ENCODE data around the gene RPL23.

DNA sequence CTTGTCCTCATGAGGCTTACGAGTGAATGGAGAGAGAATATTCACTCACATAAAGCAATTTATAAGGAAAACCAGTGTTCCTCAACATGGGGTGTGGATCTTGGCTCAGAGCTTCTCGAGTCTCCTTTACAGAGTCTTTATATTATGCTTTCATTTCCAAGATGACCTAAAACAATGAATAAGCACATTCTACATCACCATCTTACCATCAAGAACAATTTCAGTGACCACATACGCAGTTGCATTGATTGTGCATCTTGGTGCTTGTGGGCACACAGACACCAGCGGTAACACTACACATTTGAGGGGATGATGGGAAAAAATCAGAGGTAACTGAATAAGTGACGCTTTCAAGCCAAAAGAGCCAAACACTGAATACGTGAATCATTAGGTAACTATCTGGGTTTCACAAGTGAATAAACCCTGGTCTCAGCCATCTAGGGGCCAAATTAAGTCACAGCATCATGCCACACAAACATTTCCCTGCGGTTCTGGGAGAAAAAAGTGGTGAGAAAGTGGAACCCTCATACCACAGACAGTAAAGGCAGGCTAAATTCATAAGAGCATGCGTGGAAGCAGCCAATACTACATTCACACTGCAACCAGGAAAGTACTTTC is 37.8 kb downstream of the RPL23 start:
- TF ChIP-seq, protein P1, sequence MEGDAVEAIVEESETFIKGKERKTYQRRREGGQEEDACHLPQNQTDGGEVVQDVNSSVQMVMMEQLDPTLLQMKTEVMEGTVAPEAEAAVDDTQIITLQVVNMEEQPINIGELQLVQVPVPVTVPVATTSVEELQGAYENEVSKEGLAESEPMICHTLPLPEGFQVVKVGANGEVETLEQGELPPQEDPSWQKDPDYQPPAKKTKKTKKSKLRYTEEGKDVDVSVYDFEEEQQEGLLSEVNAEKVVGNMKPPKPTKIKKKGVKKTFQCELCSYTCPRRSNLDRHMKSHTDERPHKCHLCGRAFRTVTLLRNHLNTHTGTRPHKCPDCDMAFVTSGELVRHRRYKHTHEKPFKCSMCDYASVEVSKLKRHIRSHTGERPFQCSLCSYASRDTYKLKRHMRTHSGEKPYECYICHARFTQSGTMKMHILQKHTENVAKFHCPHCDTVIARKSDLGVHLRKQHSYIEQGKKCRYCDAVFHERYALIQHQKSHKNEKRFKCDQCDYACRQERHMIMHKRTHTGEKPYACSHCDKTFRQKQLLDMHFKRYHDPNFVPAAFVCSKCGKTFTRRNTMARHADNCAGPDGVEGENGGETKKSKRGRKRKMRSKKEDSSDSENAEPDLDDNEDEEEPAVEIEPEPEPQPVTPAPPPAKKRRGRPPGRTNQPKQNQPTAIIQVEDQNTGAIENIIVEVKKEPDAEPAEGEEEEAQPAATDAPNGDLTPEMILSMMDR (conservative IDR thresholded peaks at IDR 0.05; ENCODE audit: low read depth, low read length), result peak; percentile 45
- no peak for TF ChIP-seq EZH2 (IDR thresholded peaks at IDR 0.05; ENCODE audit: low read length, unreplicated experiment)

All from PC-3 (cell line).